GM12878 (cell line): Measurements from ENCODE around the gene CLBA1. TPM values are rescaled to one million over a fixed set of nuclear protein-coding genes. Genes with fewer than 3 reads are reported as not detected.
"Not testable (repeated sequence)": the region's sequence is repeated elsewhere in the genome, so short reads cannot be mapped to it uniquely, and the experiment has no call there.

Experiments
- ATAC-seq: fragments of 200-7000 bp; cut with Tn5 transposase; 3 replicates; pipeline ENCODE4 v1.9.1; 2020; ENCODE audit warnings: mild to moderate bottlenecking, moderate library complexity
- BruUV-seq: library from RNA; stranded (reverse); fragments of 400-500 nt; replicated peaks from 2 replicates; lab custom pipeline; 2021; lab: Mats Ljungman, UMichigan
- CTCF ChIA-PET: fragments of 300-600 bp; sonication (Branson Sonifier 250); formaldehyde crosslinking; extraction: SDS; loops from one replicate; lab custom pipeline; 2021; ENCODE audit warnings: inconsistent platforms; lab: Yijun Ruan, JAX
- POLR2A ChIA-PET: fragments of 350-600 bp; formaldehyde crosslinking; extraction: SDS; loops from one replicate; lab custom pipeline; 2021; ENCODE audit warnings: inconsistent platforms; lab: Charles Lee
- RAD21 ChIA-PET: fragments of 300-600 bp; sonication (Branson Sonifier 250); formaldehyde crosslinking; loops from one replicate; lab custom pipeline; 2023; ENCODE audit warnings: antibody characterized with exemption; ENCODE audit not compliant: unreplicated experiment; lab: Charles Lee
- SMC1A ChIA-PET: fragments of 300-600 bp; sonication (Branson Sonifier 250); formaldehyde crosslinking; loops from one replicate; lab custom pipeline; 2023; ENCODE audit not compliant: unreplicated experiment, uncharacterized antibody; lab: Charles Lee
- DNase-seq: peaks from one replicate; pipeline ENCODE4 v3.0.0-alpha.2; 2011; ENCODE audit warnings: low read depth, low spot score
- FAIRE-seq: peaks from 3 replicates; lab custom pipeline; 2011; peaks lifted over from hg19 to GRCh38; lab: Jason Lieb, UNC
- H2AFZ ChIP-seq: 2 replicates; pipeline ENCODE4 v1.6.0; 2011; ENCODE audit warnings: low read depth, low read length, control low read depth; ENCODE audit not compliant: control insufficient read depth
- H3K27ac ChIP-seq: 2 replicates; pipeline ENCODE4 v1.5.1; 2011; ENCODE audit warnings: control low read depth; ENCODE audit not compliant: control insufficient read depth, insufficient read depth
- H3K27me3 ChIP-seq, 2 experiments: replicated peaks in 1 of 2; 2 replicates each; pipeline versions ENCODE4 v1.6.0 to v1.6.1; 2011; ENCODE audit warnings: low read length in 1 of 2; ENCODE audit not compliant: control insufficient read depth in 2 of 2, insufficient read depth in 2 of 2
- H3K36me3 ChIP-seq, 2 experiments: 2 replicates each; pipeline ENCODE4 v1.5.1; 2011; ENCODE audit warnings: low read length in 1 of 2; ENCODE audit not compliant: control insufficient read depth in 2 of 2, insufficient read depth in 2 of 2
- H3K4me1 ChIP-seq: 2 replicates; pipeline ENCODE4 v1.6.1; 2011; ENCODE audit warnings: mild to moderate bottlenecking, low read length, moderate library complexity, mixed read lengths; ENCODE audit not compliant: control insufficient read depth, insufficient read depth
- H3K4me2 ChIP-seq: 2 replicates; pipeline ENCODE4 v1.6.0; 2011; ENCODE audit warnings: control low read depth; ENCODE audit not compliant: control insufficient read depth, insufficient read depth
- H3K4me3 ChIP-seq: fragments of 200-600 bp; sonication (generic); 2 replicates; pipeline ENCODE4 v1.5.1; 2016
- H3K79me2 ChIP-seq: 2 replicates; pipeline ENCODE4 v1.6.0; 2011; ENCODE audit warnings: low read length; ENCODE audit not compliant: control insufficient read depth, insufficient read depth
- H3K9ac ChIP-seq: 2 replicates; pipeline ENCODE4 v1.8.0; 2011; ENCODE audit warnings: low read length, control low read depth, mixed read lengths; ENCODE audit not compliant: control insufficient read depth, insufficient read depth
- H3K9me3 ChIP-seq: replicated peaks from 3 replicates; pipeline ENCODE4 v1.5.1; 2011; ENCODE audit warnings: mild to moderate bottlenecking, low read length; ENCODE audit not compliant: control insufficient read depth, insufficient read depth
- H4K20me1 ChIP-seq: 2 replicates; pipeline ENCODE4 v1.6.0; 2011; ENCODE audit not compliant: control insufficient read depth, insufficient read depth
- BACH1 ChIP-seq: fragments of 450-650 bp; IDR thresholded peaks from 2 replicates; pipeline ENCODE4 v1.6.1; 2017; ENCODE audit warnings: mild to moderate bottlenecking, borderline replicate concordance
- HCFC1 ChIP-seq: fragments of 150-350 bp; IDR thresholded peaks from 2 replicates; pipeline ENCODE4 v1.6.1; 2014; ENCODE audit warnings: low read length
- HSF1 ChIP-seq: fragments of 150-350 bp; IDR thresholded peaks from 2 replicates; pipeline ENCODE4 v1.6.1; 2014; ENCODE audit warnings: mild to moderate bottlenecking, low read depth, low read length
- IKZF1 ChIP-seq: fragments of 450-650 bp; conservative IDR thresholded peaks from 2 replicates; pipeline ENCODE4 v1.6.1; 2017; ENCODE audit warnings: antibody characterized with exemption, mild to moderate bottlenecking
- MYB ChIP-seq: fragments of 150-350 bp; IDR thresholded peaks from 2 replicates; pipeline ENCODE4 v1.6.1; 2014; ENCODE audit warnings: mild to moderate bottlenecking, low read depth, low read length, borderline replicate concordance
- NRF1 ChIP-seq: conservative IDR thresholded peaks from 2 replicates; pipeline ENCODE4 v1.6.1; 2011; ENCODE audit warnings: mild to moderate bottlenecking, low read depth, low read length, improper control_type of control experiment
- SMAD1 ChIP-seq: fragments of 450-650 bp; IDR thresholded peaks from 2 replicates; pipeline ENCODE4 v1.6.1; 2018; ENCODE audit warnings: mild to moderate bottlenecking, low read depth; ENCODE audit not compliant: partially characterized antibody
- SREBF1 ChIP-seq: IDR thresholded peaks from 2 replicates; pipeline ENCODE4 v1.6.1; 2012; ENCODE audit warnings: mild to moderate bottlenecking, low read length
- YY1 ChIP-seq: IDR thresholded peaks from 2 replicates; pipeline ENCODE4 v1.6.1; 2011; ENCODE audit warnings: low read depth, mild to moderate bottlenecking, low read length
- WGBS: methylation state at CpG from one replicate; pipeline ENCODE4 v1.1.6; 2016; ENCODE audit warnings: low lambda C conversion rate; ENCODE audit not compliant: insufficient replicate concordance, insufficient coverage; ENCODE audit errors: missing lambda C conversion rate; 5-methylcytosine and 5-hydroxymethylcytosine counted together
- in situ Hi-C: fragments of 300-500 bp; cut with MboI; formaldehyde crosslinking; loops from 9 replicates; pipeline ENCODE4 v1.14.3; 2018; ENCODE audit warnings: mixed read lengths
- intact Hi-C: fragments of 100-400 bp; cut with micrococcal nuclease; formaldehyde crosslinking; loops from one replicate; pipeline ENCODE4 v1.14.2; 2022; ENCODE audit not compliant: unreplicated experiment
- polyA plus RNA-seq, 11 experiments: library from polyadenylated mRNA; depleted of rRNA in 4 of 11; unstranded in 6 of 11; stranded (reverse) in 5 of 11; fragments of >200 nt; fragmentation: Nextera tagmentation in 4 of 11; fragmentation: Illumina TruSeq in 1 of 11; extraction: Ambion mirVana in 4 of 11; extraction: Trizol in 1 of 11; gene quantifications; 1 replicate in 1 of 11; 2 replicates in 10 of 11; pipeline versions ENCODE4 v1.2.1 to v1.2.3, GENCODE V29; 2011 to 2016; ENCODE audit warnings: inconsistent platforms in 2 of 11, missing spikeins in 2 of 11, low read depth in 1 of 11
- total RNA-seq, 4 experiments: library from RNA; depleted of rRNA in 3 of 4; stranded (reverse); fragments of >200 nt in 3 of 4; fragmentation: Illumina TruSeq in 1 of 4; extraction: Trizol in 1 of 4; gene quantifications; 2 replicates each; pipeline versions ENCODE4 v1.2.1 to v1.2.3, GENCODE V29; 2013 to 2021
- TF ChIP-seq, protein P1 (sequence below): fragments of 450-650 bp; IDR thresholded peaks from 2 replicates; pipeline ENCODE4 v1.6.1; 2017; ENCODE audit warnings: low read depth, mild to moderate bottlenecking, moderate library complexity

Gene CLBA1
- total and polyA plus RNA-seq, 10 of the 15 experiments (the other 5 are each of a cell fraction or from before 2014, with no cell fraction given): 0.07 to 1.1 (median 0.62) TPM; not detected in 1

DNA sequence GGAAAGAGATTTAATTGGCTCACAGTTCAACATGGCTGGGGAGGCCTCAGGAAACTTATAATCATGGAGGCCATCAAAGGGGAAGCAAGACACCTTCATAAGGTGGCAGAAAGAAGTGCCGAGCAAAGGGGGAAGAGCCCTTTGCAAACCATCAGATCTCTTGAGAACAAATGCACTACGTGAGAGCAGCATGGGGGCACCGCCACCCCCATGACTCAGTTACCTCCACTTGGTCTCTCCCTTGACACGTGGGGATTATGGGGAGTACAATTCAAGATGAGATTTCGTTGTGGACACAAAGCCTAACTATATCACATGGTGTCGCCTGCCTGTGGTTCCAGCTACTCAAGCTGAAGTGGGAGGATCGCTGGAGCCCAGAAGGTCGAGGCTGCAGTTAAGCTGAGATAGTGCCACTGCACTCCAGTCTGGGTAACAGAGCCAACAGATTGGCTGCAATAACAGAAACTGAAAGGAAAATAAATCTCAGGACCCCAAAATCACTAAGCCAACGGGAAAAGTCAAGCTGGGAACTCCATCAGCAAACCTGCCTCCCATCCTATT lies 45.3 kb downstream of the CLBA1 start:
- ATAC-seq (no peak), DNase-seq (no peak)
- in situ Hi-C loops: no loop called here
- intact Hi-C loops: no loop called here
- no peak for TF ChIP-seq NRF1
- no peak for TF ChIP-seq SMAD1
- TF ChIP-seq YY1: no peak
- no peak for TF ChIP-seq IKZF1
- no peak for TF ChIP-seq SREBF1
- TF ChIP-seq, protein P1, sequence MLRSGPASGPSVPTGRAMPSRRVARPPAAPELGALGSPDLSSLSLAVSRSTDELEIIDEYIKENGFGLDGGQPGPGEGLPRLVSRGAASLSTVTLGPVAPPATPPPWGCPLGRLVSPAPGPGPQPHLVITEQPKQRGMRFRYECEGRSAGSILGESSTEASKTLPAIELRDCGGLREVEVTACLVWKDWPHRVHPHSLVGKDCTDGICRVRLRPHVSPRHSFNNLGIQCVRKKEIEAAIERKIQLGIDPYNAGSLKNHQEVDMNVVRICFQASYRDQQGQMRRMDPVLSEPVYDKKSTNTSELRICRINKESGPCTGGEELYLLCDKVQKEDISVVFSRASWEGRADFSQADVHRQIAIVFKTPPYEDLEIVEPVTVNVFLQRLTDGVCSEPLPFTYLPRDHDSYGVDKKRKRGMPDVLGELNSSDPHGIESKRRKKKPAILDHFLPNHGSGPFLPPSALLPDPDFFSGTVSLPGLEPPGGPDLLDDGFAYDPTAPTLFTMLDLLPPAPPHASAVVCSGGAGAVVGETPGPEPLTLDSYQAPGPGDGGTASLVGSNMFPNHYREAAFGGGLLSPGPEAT: no peak
- no peak for TF ChIP-seq HCFC1
- TF ChIP-seq BACH1: no peak
- no peak for TF ChIP-seq MYB
- TF ChIP-seq HSF1: no peak
- TF ChIP-seq, all 136 proteins: peak for 0
- H3K9me3 ChIP-seq: peaks cover 9% of the 10 kb centered on the region; the same call in 2 of the 3 replicates
- ChIA-PET POLR2A (no interaction called here), CTCF (interaction anchor here (0.9 to 1.3 kb wide), 2 partner anchors 13 to 15 kb away, joined by 3 to 7 read pairs; no protein-coding TSS in a partner anchor), RAD21 (no interaction called here), SMC1A (no interaction called here)
- no peak overlapping the region for H3K4me2 ChIP-seq
- H4K20me1 ChIP-seq: no peaks in the 10 kb centered on the region
- H3K9ac ChIP-seq: no peak overlapping the region
- peaks cover 8% of the 10 kb centered on the region; the same call in 1 of the 2 replicates for H3K4me1 ChIP-seq
- BruUV-seq: no TSS peak
- no peaks in the 10 kb centered on the region for H3K79me2 ChIP-seq
- no peak overlapping the region for H3K27ac ChIP-seq
- no peak for FAIRE-seq
- H3K4me3 ChIP-seq: no peak overlapping the region
- H3K36me3 ChIP-seq: no peaks in the 10 kb centered on the region
- 90% methylated on average over 9 of the region's 9 CpGs for WGBS
- no peaks in the 10 kb centered on the region for H3K27me3 ChIP-seq
- no peak overlapping the region for H2AFZ ChIP-seq

DNA sequence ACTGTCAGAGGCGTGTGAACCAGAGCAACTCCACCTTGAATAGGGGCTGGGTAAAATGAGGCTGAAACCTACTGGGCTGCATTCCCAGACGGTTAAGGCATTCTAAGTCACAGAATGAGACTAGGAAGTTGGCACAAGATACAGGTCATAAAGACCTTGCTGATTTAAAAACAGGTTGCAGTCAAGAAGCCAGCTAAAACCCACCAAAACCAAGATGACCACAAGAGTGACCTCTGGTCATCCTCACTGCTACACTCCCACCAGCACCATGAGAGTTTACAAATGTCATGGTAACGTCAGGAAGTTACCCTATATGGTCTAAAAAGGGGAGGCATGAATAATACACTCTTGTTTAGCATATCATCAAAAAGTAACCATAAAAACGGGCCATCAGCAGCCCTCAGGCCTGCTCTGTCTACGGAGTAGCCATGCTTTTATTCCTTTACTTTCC lies 46.9 kb downstream of the CLBA1 start:
- FAIRE-seq, H3K79me2 ChIP-seq, in situ Hi-C loops, intact Hi-C loops, H3K9ac ChIP-seq, SMC1A ChIA-PET, BruUV-seq, H3K4me1 ChIP-seq, ATAC-seq, H3K27me3 ChIP-seq, DNase-seq, H2AFZ ChIP-seq, H3K4me2 ChIP-seq, H4K20me1 ChIP-seq, RAD21 ChIA-PET, H3K4me3 ChIP-seq, H3K27ac ChIP-seq, POLR2A ChIA-PET, H3K36me3 ChIP-seq, H3K9me3 ChIP-seq: not testable (repeated sequence)
- CTCF ChIA-PET: interaction anchor here (1.0 kb wide), 1 partner anchor 16 kb away, joined by 3 read pairs; no protein-coding TSS in a partner anchor
- 89% methylated on average over 5 of the region's 5 CpGs for whole genome bisulfite sequencing
